ENCODE measurements around the gene IMMT.

The IMMT gene

GRCh38 chr2:86139981-86140380 lies 55.3 kb downstream of the IMMT start:
- no peak for DNase-seq

DNA sequence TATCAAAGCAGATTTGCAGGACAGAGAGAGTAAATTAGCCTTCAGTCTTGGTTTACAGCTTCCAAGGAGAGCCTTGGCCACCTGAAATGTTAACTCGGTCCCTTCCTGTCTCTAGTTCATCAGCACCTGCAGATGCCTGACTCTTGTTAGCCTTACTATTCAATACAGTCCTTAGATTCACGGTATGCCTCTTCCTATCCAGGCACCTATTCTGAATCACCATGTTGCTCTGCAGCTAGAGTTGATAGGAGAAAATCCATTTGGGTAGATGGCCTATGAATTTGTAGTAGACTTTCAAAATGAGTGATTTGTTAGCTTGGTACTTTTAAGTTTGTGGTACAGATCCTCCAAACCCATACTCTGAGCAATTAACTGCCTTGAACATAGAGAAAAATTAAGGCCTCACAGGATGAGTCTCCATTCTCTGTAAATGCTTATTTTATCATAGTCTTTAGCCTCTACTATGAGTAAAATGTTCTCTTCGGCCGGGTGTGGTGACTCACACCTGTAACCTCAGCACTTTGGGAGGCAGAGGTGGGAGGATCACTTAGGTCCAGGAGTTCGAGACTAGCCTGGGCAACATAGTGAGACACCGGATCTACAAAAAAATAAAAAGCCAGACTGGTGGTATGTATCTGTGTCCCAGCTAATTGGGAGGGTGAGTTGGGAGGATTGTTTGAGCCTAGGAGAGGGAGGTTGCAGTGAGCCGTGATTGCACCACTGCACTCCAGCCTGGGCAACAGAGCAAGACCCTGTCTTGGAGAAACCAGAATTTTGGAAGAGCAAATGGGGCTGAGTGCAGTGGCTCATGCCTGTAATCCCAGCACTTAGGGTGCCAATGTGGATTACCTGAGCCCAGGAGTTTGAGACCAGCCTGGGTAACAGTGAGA lies 56.3 kb downstream of the IMMT start:
- DNase-seq, result no peak

GRCh38 chr2:86136141-86136540 lies 59.1 kb downstream of the IMMT start:
- DNase-seq, result no peak

GRCh38 chr2:86135653-86136052 lies 59.6 kb downstream of the IMMT start:
- DNase-seq, result no peak

DNA sequence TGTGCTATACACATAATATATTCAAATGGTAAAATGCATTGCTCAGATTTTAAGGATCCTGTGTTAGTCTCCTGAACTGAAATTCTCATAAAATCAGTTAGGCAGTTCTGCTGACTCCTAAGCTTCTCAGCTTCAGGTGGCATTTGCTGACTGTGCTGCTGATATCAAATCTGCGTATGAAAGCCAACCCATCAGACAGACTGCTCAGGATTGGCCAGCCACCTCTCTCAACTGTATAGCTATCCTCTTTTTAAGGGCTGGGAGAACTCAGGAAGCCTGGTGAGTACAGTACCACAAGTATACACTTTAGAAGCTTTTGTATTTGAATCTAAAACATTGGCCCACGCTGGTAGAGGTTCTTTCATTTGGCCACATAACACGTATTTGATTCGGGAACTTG lies 60.6 kb downstream of the IMMT start:
- no peak for DNase-seq

DNA sequence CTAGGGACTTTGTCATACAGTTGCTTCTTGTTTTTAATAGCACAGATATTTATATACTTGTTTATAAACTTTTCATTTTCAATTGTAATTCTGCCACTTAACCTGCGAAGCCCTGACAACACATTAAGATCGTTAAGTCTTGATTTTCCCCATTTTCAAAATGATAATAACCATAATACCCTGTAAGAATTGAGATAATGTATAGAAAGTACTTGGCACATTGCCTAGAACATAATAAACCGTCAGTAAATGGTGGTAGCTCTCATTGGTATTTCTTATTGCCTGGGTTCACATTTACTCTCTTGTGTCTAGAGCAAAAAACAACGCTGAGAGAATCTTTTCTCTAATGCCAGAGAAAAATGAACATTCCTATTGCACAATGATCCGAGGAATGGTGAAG lies 70.6 kb downstream of the IMMT start:
- DNase-seq, result no peak

DNA sequence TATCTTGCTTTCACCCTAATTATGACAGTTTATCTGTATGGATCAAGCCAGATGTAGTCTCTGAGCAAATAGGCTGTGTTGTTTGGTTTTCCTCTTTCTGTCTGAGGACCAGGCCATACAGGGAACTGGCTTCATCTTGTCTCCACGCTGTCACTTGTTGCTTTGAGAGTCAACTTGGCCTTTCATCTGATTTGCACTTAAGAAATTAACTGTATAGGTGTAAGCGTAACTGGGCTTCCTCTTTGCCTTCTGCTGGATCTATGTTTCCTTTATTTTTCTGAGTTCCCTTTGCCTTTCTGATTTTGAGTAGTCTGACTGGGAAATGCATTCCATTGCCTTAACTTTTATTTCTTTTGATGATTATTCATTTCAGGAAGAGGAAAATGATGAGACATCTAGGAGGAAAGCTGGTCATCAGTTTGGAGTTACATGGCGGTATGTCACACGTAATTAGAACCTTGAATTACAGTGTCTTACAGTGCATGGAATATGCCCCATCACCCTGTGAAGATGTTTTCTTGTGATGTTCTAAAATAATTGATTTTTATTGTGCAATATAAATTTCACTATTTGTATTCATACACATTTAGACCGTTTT lies 71.8 kb downstream of the IMMT start:
- DNase-seq, result no peak

DNA sequence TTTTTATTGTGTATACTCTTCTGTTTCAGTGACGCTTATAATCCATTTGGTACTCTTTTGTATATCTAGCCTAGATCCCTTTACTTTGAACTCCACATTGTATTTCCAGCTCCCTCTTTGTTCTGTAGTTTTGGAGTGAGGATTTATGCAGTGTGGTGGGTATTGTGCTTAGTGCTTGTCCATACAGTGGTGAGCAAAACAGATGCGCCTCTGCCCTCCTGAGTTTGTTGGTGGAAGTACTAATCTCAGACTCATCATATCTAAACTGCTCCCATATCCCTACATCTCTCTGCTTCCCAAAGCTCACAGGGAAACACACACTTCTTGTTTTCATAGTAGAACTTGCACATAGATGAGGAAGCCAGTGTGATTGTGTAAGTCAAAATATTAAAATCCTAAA lies 77.1 kb downstream of the IMMT start:
- DNase-seq, result no peak

GRCh38 chr2:86107031-86107430 lies 88.2 kb downstream of the IMMT start:
- no peak for DNase-seq

GRCh38 chr2:86105969-86106945 lies 89.0 kb downstream of the IMMT start, which contains the start of gene PTCD3:
TSS of gene PTCD3 (plus strand) at chr2:86106235. CDS start at chr2:86106248, 13 bp downstream.
- DNase-seq, result peak; percentile 91

GRCh38 chr2:86105252-86105968 lies 89.9 kb downstream of the IMMT start, which contains the start of gene POLR1A:
TSS of gene POLR1A (minus strand) at chr2:86105886. CDS start at chr2:86105776, 110 bp downstream.
- DNase-seq, result peak; percentile 77

GRCh38 chr2:86102157-86102556 lies 93.1 kb downstream of the IMMT start:
- no peak for DNase-seq

- DNase-seq, result no peak
These were observed 97.3 kb downstream of the IMMT start for GRCh38 chr2:86097913-86098312.

GRCh38 chr2:86097114-86097896 lies 98.0 kb downstream of the IMMT start:
- no peak for DNase-seq

- DNase-seq, result no peak
These were observed 101.0 kb downstream of the IMMT start for GRCh38 chr2:86094229-86094628.

Data from activated CD8-positive, alpha-beta memory T cell treated with anti-CD3 and anti-CD28 coated beads, Interleukin-2, amount 50 U/mL, for 4 hours (primary cell).